Neuronal stem cell (in vitro differentiated cells): Measurements from ENCODE around the gene EIF2D.
"Not testable (repeated sequence)": the region's sequence is repeated elsewhere in the genome, so short reads cannot be mapped to it uniquely, and the experiment has no call there.

ENCODE experiments used
- DNase-seq: peaks from one replicate; pipeline ENCODE4 v3.0.0-alpha.2; 2013; ENCODE audit warnings: low spot score
- H2AFZ ChIP-seq: one replicate; pipeline ENCODE4 v1.6.1; 2013; ENCODE audit warnings: mild to moderate bottlenecking, low read length, inconsistent platforms
- H2AK5ac ChIP-seq: 2 replicates; pipeline ENCODE4 v1.6.1; 2013; ENCODE audit warnings: low read depth, mild to moderate bottlenecking, inconsistent platforms, low read length, moderate library complexity, mixed read lengths
- H2BK120ac ChIP-seq: 2 replicates; pipeline ENCODE4 v1.6.1; 2013; ENCODE audit warnings: low read depth, mild to moderate bottlenecking, inconsistent platforms, low read length, moderate library complexity, mixed read lengths
- H2BK12ac ChIP-seq: one replicate; pipeline ENCODE4 v1.6.1; 2013; ENCODE audit warnings: low read length, inconsistent platforms
- H2BK15ac ChIP-seq: 2 replicates; pipeline ENCODE4 v1.6.1; 2013; ENCODE audit warnings: mild to moderate bottlenecking, low read length, inconsistent platforms, mixed read lengths
- H2BK5ac ChIP-seq: one replicate; pipeline ENCODE4 v1.6.1; 2013; ENCODE audit warnings: inconsistent platforms, mild to moderate bottlenecking, low read length, moderate library complexity
- H3K14ac ChIP-seq: one replicate; pipeline ENCODE4 v1.6.1; 2013; ENCODE audit warnings: low read length, inconsistent platforms
- H3K18ac ChIP-seq: 2 replicates; pipeline ENCODE4 v1.6.1; 2013; ENCODE audit warnings: low read length, inconsistent platforms
- H3K23ac ChIP-seq: 2 replicates; pipeline ENCODE4 v1.6.1; 2013; ENCODE audit warnings: low read depth, mild to moderate bottlenecking, mixed read lengths, low read length, inconsistent platforms; ENCODE audit not compliant: poor library complexity
- H3K27ac ChIP-seq: replicated peaks from 3 replicates; pipeline ENCODE4 v1.5.1; 2013; ENCODE audit warnings: low read length, inconsistent platforms
- H3K27me3 ChIP-seq, 3 experiments: 2 replicates each; pipeline ENCODE4 v1.6.1; 2013; ENCODE audit warnings: low read length in 3 of 3, mild to moderate bottlenecking in 2 of 3, inconsistent platforms in 1 of 3, low read depth in 1 of 3, mixed read lengths in 1 of 3, moderate library complexity in 1 of 3; ENCODE audit not compliant: control insufficient read depth in 3 of 3, insufficient read depth in 3 of 3
- H3K36me3 ChIP-seq, 2 donors: replicated peaks in 1 of 2; 2 replicates each; pipeline ENCODE4 v1.6.1; 2013; ENCODE audit warnings: low read length in 2 of 2; ENCODE audit not compliant: control insufficient read depth in 2 of 2, insufficient read depth in 2 of 2
- H3K4ac ChIP-seq: 2 replicates; pipeline ENCODE4 v1.6.1; 2013; ENCODE audit warnings: inconsistent platforms, mild to moderate bottlenecking, low read length, moderate library complexity
- H3K4me1 ChIP-seq, 2 donors: 1 replicate in 1 of 2; 2 replicates in 1 of 2; pipeline ENCODE4 v1.6.1; 2013; ENCODE audit warnings: low read length in 2 of 2, low read depth in 1 of 2; ENCODE audit not compliant: control insufficient read depth in 2 of 2, insufficient read depth in 1 of 2
- H3K4me2 ChIP-seq: one replicate; pipeline ENCODE4 v1.6.1; 2013; ENCODE audit warnings: mild to moderate bottlenecking, low read length, inconsistent platforms; ENCODE audit not compliant: insufficient read depth, poor library complexity, severe bottlenecking
- H3K4me3 ChIP-seq, 2 donors: 2 replicates each; pipeline ENCODE4 v1.5.1; 2013; ENCODE audit warnings: low read length in 2 of 2, mild to moderate bottlenecking in 2 of 2, inconsistent platforms in 1 of 2, moderate library complexity in 1 of 2
- H3K79me1 ChIP-seq: one replicate; pipeline ENCODE4 v1.6.1; 2013; ENCODE audit warnings: low read depth, mild to moderate bottlenecking, inconsistent platforms, low read length, moderate library complexity
- H3K9ac ChIP-seq: one replicate; pipeline ENCODE4 v1.6.1; 2013; ENCODE audit warnings: mild to moderate bottlenecking, low read depth, low read length, inconsistent platforms; ENCODE audit not compliant: poor library complexity
- H3K9me3 ChIP-seq, 2 donors: replicated peaks in 1 of 2; 2 replicates each; pipeline versions ENCODE3 to v1.6.1; 2013; ENCODE audit warnings: low read length in 2 of 2, mild to moderate bottlenecking in 2 of 2, inconsistent platforms in 1 of 2, low read depth in 1 of 2, mixed read lengths in 1 of 2, moderate library complexity in 1 of 2; ENCODE audit not compliant: control insufficient read depth in 2 of 2, insufficient read depth in 1 of 2
- H4K8ac ChIP-seq: one replicate; pipeline ENCODE4 v1.6.1; 2013; ENCODE audit warnings: low read depth, mild to moderate bottlenecking, inconsistent platforms, low read length, moderate library complexity
- H4K91ac ChIP-seq: one replicate; pipeline ENCODE4 v1.6.1; 2013; ENCODE audit warnings: low read length, low read depth, mild to moderate bottlenecking, inconsistent platforms; ENCODE audit not compliant: poor library complexity
- WGBS, 2 donors: extraction: QIAGEN DNeasy Blood & Tissue Kit; methylation state at CpG; one replicate each; pipeline ENCODE4 v1.1.7; 2013; ENCODE audit warnings: missing lambda C conversion rate in 2 of 2, mixed read lengths in 1 of 2; ENCODE audit not compliant: insufficient read length in 2 of 2, insufficient replicate concordance in 1 of 2; ENCODE audit errors: extremely low coverage in 2 of 2; 5-methylcytosine and 5-hydroxymethylcytosine counted together

The EIF2D gene

GRCh38 chr1:206643118-206643698 lies 30.9 kb upstream of the EIF2D start:
- Histone ChIP-seq H3K9me3 (no peaks in the 10 kb centered on the region), H3K27me3 (no peaks in the 10 kb centered on the region), H3K14ac (no peak overlapping the region), H3K27ac (no peak overlapping the region), H4K8ac (no peak overlapping the region), H3K36me3 (peaks cover 13 to 21% of the 10 kb centered on the region in 2 donors), H3K4me1 (no peaks in the 10 kb centered on the region), H2AK5ac (no peak overlapping the region), H3K9ac (no peak overlapping the region), H2AFZ (no peak overlapping the region), H2BK120ac (no peak overlapping the region), H2BK15ac (no peak overlapping the region), H3K4me3 (no peak overlapping the region), H2BK5ac (no peak overlapping the region), H3K4me2 (no peak overlapping the region), H3K4ac (no peak overlapping the region), H2BK12ac (no peak overlapping the region), H3K23ac (no peak overlapping the region), H4K91ac (no peak overlapping the region), H3K79me1 (peaks cover 1% of the 10 kb centered on the region), H3K18ac (no peak overlapping the region)
- no peak for DNase-seq
- WGBS, 2 donors = no CpG with 5 or more reads among the region's 3 CpGs

- not testable (repeated sequence) for H3K18ac ChIP-seq, H2BK12ac ChIP-seq, H3K79me1 ChIP-seq, H2BK120ac ChIP-seq, H3K23ac ChIP-seq, H3K9me3 ChIP-seq, H3K4ac ChIP-seq, H3K14ac ChIP-seq, H3K4me2 ChIP-seq, H4K8ac ChIP-seq, H3K4me1 ChIP-seq, H2AK5ac ChIP-seq, H4K91ac ChIP-seq, H3K4me3 ChIP-seq, H3K9ac ChIP-seq, H3K27me3 ChIP-seq, H2AFZ ChIP-seq, H2BK5ac ChIP-seq, H2BK15ac ChIP-seq, DNase-seq, H3K27ac ChIP-seq
- H3K36me3 ChIP-seq = peaks cover 3 to 10% of the 10 kb centered on the region in 2 donors
- WGBS, 2 donors = no CpG with 5 or more reads among the region's 2 CpGs
Measured at GRCh38 chr1:206642074-206642473, 29.8 kb upstream of the EIF2D start.

GRCh38 chr1:206637605-206638004 lies 25.3 kb upstream of the EIF2D start:
- H3K4me1 ChIP-seq = peaks cover 11 to 19% of the 10 kb centered on the region in 2 donors
- no peak overlapping the region for H2BK120ac ChIP-seq
- no peak overlapping the region for H3K4me3 ChIP-seq
- no peak overlapping the region for H4K8ac ChIP-seq
- H3K27ac ChIP-seq = no peak overlapping the region
- no peak overlapping the region for H2BK15ac ChIP-seq
- H3K79me1 ChIP-seq = peaks cover 1% of the 10 kb centered on the region
- H2AFZ ChIP-seq = no peak overlapping the region
- no peak overlapping the region for H2BK12ac ChIP-seq
- no peaks in the 10 kb centered on the region for H3K9me3 ChIP-seq
- H3K27me3 ChIP-seq = no peaks in the 10 kb centered on the region
- H3K14ac ChIP-seq = no peak overlapping the region
- H2BK5ac ChIP-seq = no peak overlapping the region
- H4K91ac ChIP-seq = no peak overlapping the region
- H3K4me2 ChIP-seq = no peak overlapping the region
- H3K9ac ChIP-seq = no peak overlapping the region
- no peak overlapping the region for H3K23ac ChIP-seq
- no peak for DNase-seq
- H2AK5ac ChIP-seq = no peak overlapping the region
- H3K4ac ChIP-seq = no peak overlapping the region
- H3K36me3 ChIP-seq = peaks cover 2 to 3% of the 10 kb centered on the region in 2 donors
- H3K18ac ChIP-seq = no peak overlapping the region

- Histone ChIP-seq H2BK12ac (no peak overlapping the region), H3K18ac (no peak overlapping the region), H3K14ac (no peak overlapping the region), H3K36me3 (peaks cover 2 to 3% of the 10 kb centered on the region in 2 donors), H3K23ac (no peak overlapping the region), H4K8ac (no peak overlapping the region), H3K4me3 (no peak overlapping the region), H2BK5ac (no peak overlapping the region), H4K91ac (no peak overlapping the region), H3K9me3 (no peaks in the 10 kb centered on the region), H3K4ac (no peak overlapping the region), H2BK15ac (no peak overlapping the region), H3K9ac (no peak overlapping the region), H2AK5ac (no peak overlapping the region), H3K4me2 (no peak overlapping the region), H3K27ac (no peak overlapping the region), H3K79me1 (peaks cover 1% of the 10 kb centered on the region), H2BK120ac (no peak overlapping the region), H3K4me1 (peaks cover 11 to 19% of the 10 kb centered on the region in 2 donors), H3K27me3 (no peaks in the 10 kb centered on the region), H2AFZ (no peak overlapping the region)
- WGBS, 2 donors = no CpG with 5 or more reads among the region's 4 CpGs
- no peak for DNase-seq
Measured at GRCh38 chr1:206636671-206637070, 24.4 kb upstream of the EIF2D start.
